ENCODE results near the gene DDC.

GRCh38 chr7:50454968-50455367 is 110.2 kb downstream of the DDC start:
- TF ChIP-seq ZNF8 (CRISPR knock-in tag; IDR thresholded peaks at IDR 0.05) (no peak), ZFP30 (CRISPR knock-in tag; IDR thresholded peaks at IDR 0.05) (no peak), ZNF565 (CRISPR knock-in tag; conservative IDR thresholded peaks at IDR 0.05; ENCODE audit: low read depth) (no peak)
